NOMO-1 treated with DMSO at 0.1 percent for 48 hours (cell line): ENCODE measurements around the gene DCC.
"Not testable (repeated sequence)": the region's sequence is repeated elsewhere in the genome, so short reads cannot be mapped to it uniquely, and the experiment has no call there.

ENCODE experiments used
- DNase-seq: peaks from one replicate; lab custom pipeline; 2025; ENCODE audit not compliant: unreplicated experiment; lab: John Stamatoyannopoulos, UW

DCC gene

DNA sequence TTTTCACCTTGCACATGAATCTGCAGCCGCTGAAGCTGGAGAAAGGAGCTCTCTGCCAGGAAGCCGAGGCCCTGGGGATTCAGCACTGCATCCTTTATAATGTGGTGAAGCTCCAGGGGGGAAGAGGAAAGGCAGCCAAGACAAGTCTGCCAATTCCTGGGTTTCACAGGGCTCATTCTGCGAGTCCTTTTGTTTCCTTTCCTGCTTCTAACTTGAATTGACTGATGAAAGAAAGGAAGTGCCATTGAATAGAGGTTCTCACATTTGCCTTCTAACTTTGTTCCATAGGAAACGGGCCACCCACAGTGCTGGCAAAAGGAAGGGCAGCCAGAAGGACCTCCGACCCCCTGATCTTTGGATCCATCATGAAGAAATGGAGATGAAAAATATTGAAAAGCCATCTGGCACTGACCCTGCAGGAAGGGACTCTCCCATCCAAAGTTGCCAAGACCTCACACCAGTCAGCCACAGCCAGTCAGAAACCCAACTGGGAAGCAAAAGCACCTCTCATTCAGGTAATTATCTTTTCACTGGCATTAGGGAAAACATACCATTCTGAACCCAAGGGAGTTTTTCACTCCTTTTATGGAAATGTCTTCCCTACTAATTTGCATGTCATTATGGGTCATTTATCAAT, 1119.1 kb downstream of the DCC start:
- no peak for DNase-seq

DNA sequence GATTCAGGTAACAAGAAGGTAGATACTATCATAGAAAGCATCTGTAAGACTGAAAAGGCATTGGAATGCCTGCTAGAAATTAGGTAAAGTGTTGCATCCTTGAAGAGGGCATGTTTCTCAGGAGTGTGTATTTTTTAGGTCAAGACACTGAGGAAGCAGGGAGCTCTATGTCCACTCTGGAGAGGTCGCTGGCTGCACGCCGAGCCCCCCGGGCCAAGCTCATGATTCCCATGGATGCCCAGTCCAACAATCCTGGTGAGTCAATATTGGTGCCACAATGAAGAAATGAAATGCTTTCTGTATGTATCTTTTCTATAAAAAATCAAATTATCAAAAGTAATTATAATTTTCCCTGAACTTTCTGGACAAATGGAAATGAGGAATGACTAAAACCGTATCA, 1127.8 kb downstream of the DCC start:
- no peak for DNase-seq

DNA sequence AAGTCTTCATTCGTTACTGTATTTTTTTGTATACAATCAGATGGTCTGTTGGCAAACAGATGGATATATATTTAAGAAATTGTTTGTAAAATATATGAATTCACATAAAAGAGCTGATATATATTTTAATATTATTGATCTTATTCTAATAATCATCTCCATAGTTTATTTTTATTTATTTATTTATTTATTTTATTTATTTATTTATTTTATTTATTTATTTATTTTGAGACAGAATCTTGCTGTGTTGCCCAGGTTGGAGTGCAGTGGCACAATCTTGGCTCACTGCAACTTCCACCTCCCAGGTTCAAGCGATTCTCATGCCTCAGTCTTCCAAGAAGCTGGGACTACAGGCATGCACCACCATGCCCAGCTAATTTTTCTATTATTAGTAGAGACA, 1128.2 kb downstream of the DCC start:
- not testable (repeated sequence) for DNase-seq

DNA sequence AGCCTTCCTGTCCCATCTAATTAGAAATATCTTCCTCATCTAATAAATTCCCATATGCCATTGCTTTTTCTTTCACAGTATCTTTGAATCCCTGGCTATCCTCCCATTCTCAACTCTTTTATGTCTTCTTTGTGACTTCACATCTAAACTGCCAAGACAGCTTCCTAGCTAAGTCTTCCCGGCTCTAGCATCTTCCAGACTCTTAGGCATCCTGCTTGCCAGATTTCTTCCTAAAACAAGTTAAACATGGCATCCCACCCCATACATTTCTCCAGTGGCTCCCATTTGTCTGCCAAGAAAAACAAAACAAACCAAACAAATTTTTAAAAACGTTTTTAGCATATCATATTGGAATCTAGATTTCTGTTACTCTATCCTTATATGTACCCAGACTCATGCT, 1132.5 kb downstream of the DCC start:
- no peak for DNase-seq

DNA sequence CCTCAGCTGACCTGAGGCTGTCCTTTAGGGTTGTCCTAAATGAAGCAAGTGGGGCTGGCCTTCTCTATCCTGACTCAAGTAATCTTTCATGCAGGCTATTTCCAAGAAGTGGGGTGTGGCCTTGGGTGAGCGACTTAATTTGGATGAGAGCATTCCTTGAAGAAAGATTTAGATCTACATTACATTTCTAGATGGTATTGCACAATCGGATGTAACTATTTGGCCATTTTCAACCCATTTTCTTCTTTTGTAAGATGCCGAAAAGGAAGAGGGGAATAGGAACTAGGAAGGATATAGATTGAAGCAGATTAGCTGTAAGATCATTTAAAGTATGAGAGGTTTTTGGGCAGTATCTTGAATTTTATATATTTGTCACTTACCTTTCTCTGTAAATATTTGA, 1138.2 kb downstream of the DCC start:
- DNase-seq, result no peak

DNA sequence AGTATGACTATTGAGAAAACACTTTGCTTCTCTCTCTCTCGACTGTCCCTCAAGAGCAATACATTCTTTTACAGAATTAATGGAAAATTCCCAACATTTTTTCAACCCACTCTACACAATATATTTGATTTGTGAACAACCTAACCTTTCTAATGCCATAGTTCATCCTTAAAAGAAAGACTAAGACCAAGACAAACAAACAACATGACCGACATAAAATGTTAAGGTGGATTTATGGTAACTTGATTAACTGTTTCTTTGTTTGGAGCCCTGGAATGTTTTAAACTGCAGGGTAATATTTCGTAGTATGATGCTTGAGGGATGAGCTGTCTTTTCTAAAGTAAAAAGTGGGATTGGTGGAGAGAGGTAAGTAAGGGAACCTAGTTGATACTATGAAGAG, 1146.3 kb downstream of the DCC start:
- DNase-seq, result no peak

DNA sequence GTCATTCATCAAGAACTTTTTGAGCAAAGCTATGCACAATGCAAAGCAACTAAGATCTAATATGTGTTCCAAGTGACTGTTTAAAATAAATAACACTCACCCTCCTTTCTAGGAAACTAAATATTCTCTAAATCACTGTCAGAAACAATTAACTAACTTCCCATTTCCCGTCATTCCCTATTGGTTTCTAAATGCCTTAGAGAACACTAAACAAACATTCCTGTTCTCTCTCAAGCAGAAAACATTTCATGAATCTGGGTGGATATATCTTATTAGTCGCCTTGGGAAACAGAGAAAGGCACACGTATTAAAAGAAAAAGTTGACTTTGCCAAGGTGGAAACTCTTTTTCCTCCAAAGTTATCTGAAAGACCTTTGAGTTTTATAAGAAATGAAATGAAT, 1149.3 kb downstream of the DCC start:
- DNase-seq, result no peak

DNA sequence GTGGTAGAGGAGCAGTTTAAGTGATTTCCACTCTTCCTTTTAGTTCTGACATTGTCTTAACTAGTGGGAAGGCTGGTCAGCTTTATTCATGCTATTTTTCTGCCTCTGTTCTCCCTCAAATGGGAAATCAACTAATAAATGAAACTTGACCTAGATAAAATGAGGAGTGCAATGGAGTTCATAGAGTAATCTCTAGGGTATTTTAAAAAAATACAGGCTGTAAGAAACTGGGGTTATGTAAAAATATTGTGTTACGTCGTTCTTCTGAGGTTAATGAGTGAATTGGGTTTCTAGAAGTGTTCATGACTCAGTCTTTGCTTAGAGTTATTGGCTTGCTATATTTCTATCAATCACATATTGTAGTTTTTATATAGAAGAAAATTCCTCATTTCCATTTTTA, 1150.0 kb downstream of the DCC start:
- DNase-seq, result no peak

DNA sequence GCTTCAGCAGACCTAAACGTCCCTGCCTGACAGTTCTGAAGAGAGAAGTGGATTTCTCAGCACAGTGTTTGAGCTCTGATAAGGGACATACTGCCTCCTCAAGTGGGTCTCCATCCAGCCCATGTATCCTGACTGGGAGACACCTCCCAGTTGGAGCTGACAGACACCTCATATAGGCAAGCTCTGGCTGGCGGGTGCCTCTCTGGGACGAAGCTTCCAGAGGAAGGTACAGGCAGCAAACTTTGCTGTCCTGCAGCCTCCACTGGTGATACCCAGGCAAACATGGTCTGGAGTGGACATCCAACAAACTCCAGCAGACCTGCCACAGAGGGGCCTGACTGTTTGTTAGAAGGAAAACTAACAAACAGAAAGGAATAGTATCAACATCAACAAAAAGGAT, 1156.0 kb downstream of the DCC start:
- no peak for DNase-seq

DNA sequence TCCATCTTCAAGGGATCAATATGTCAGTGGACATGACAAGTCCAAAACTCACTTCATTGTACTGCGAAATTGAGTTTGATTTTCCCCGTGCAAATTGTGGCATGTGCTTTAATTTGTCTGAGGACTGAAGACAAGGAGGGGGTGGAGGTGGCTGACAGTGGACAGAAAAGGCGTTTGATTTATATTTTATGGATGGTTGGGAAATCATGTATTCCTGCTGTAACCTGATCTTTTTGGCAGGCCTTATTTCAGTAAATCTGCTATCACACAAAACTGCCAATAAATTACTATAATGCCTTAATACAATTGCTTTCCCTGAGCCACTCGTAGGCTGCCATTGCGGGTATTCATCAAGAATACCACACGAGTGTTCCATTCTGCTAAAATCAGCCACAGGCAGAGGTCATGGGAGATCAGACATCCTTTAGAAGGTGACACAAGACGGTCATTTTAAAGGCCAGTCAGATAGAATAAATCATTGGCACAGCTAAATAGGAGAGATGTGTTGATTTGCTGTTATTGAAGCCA, 1164.0 kb downstream of the DCC start:
- no peak for DNase-seq

DNA sequence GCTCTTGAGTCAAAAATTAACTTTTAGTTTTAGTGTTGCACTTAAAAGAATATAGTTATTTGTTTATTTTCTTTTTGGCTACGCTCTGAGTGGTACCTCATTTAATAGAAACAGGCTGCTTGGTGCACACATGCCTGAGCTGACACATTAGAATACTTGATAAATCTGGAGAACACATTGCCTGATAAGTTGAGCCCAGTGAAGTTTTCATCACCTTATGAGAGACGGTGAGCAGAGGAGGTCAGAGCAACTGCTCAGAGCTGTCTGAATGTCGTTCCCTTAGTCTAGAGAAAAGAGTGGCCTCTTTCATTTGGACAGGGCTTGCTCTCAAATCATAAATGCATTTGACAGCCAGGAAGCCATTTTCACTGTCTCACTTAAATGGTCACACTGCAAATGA, 1168.5 kb downstream of the DCC start:
- DNase-seq, result no peak

DNA sequence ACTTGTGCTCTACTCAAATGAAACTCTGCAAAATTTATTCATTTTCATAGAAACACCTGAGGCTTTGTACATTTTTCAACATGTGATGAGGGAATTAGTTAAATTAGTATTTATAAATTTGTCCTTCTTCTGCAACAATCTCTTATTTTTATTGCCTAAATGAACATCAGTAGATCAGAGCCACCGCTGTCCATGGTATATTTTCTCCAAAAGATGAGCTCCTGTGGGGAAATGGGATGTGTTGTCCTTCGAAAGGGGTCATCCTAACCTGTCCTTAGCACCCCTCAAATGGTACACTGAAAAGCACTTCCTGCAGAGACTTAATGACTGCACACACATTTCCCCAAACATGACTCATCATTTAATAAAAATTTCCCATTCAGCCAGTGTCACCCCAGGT, 1169.9 kb downstream of the DCC start:
- DNase-seq, result no peak

DNA sequence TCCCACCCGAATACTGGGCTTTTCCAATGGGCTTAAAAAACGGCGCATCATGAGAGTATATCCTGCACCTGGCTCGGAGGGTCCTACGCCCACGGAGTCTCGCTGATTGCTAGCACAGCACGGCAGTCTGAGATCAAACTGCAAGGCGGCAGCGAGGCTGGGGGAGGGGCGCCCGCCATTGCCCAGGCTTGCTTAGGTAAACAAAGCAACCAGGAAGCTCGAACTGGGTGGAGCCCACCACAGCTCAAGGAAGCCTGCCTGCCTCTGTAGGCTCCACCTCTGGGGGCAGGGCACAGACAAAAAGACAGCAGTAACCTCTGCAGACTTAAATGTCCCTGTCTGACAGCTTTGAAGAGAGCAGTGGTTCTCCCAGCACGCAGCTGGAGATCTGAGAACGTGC, 1171.7 kb downstream of the DCC start:
- DNase-seq, result not testable (repeated sequence)

DNA sequence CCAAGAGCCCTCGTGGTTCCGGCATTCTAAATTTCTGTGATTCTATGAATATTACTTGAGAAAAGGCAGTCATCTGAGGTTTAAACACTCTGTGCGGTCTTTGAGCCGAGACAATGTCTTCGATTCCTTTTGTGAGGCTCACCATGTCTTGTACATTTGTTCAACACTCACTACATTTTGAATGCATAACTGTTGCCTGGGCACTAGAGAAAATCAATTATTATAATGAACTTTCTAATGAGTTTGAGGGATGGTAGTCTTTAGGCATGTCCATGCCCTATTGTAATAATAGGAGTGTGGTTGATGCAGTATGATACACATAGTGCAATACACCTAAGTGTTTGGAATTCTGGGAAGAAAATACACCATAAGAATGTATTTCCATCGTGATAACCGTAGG, 1181.1 kb downstream of the DCC start:
- DNase-seq, result no peak

DNA sequence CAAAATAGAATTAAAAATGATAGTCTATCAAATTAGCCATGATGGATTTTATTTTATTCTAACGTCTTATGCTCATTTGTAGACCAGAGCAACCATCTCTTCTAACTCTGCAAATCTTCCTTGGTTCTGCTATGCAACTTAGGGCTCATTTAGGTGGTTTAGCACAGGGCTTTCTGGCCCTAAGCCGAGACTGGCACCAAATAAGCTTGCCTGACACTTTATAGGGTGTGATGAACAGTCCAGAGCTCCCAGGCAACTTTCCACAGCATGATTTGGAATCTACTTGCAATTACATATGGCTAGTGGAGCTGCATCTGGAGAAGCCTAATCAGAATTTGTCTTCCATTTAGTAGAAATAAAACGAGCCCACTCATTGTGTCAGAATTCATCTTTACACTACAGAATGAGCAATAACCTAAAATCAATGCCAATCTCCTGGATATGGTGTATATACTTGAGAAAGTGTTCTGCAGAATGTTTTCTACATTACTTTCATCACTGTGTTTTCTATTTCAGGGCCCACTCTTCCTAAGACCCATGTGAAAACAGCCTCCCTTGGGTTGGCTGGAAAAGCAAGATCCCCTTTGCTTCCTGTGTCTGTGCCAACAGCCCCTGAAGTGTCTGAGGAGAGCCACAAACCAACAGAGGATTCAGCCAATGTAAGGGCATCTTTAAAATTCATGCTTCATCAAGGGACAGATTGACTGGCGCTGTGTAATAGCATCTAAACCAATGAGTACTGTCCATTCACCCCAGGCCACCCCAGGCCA, 1186.3 kb downstream of the DCC start:
- DNase-seq, result no peak

DNA sequence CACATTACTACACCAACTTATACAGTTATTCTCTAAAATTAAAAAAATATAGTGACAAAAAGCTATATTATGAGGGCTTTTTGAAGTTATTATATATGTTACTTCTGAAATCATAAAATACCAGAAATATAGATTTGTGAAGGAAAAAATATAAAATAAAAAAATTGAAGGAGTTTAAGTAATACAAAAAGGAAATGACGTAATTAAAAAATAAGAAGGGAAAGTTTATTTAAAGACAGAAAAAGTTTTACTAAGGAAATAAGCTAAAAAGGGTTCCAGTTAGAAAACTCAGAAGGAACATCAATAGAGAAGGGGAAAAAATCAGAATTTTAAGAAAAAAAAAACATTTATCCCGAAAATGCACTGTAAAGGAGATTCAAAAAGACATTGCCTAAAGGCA, 1187.4 kb downstream of the DCC start:
- DNase-seq, result no peak

DNA sequence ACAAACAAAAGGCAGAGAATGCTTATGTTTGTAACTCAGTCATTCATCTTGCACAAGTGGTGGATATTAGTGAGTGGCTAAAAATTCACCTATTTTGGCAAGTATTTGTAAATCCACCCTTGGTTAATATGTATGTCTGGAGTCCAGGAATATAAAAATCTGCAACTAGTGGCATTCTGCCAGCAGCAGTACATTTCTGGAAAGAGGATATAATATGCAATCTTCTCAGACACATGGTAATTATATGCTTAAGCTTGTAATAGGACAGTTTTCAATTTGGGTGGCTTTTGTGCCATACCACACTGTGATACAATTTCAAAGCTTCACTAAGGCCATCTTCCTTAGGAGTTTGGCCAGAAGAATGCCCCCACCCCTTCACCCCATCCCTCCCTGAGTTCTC, 1191.2 kb downstream of the DCC start:
- DNase-seq, result no peak

DNA sequence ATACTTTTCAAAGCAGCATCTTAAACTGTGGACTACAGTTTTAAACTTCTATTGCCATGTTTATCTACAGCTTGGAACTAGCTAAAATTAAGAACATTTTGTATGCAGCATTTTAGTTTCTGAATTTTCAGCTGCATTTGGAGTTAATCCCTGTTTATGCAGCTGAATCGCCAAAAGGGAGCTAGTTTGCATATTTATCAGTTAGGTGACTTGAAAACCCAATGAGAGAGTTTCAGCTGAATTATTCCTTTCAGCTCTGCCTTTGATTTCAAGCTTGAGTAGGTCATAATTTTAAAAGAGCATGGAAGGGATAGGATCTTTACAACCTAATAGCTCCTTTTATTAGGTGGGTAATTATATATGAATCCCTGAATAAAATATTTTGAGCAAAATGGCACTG, 1191.9 kb downstream of the DCC start:
- no peak for DNase-seq

DNA sequence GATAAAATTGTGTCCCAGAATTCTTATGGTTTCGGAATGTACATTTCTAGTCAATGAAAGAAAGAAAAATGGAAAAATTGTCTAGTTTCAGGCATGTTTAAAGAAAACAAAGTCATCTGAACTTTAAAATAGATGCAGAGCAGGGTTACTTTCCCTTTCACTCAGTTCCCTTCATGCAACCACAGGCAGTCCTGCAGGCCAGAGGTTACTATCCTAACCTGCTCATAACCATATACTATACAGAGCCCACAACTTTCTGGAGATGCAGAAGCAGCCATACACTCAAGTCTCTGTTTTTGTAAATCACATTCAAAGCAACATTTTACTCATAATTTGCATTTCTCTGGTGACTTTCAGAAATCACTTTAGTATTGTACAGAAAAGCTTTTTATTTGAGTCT, 1194.2 kb downstream of the DCC start:
- no peak for DNase-seq

DNA sequence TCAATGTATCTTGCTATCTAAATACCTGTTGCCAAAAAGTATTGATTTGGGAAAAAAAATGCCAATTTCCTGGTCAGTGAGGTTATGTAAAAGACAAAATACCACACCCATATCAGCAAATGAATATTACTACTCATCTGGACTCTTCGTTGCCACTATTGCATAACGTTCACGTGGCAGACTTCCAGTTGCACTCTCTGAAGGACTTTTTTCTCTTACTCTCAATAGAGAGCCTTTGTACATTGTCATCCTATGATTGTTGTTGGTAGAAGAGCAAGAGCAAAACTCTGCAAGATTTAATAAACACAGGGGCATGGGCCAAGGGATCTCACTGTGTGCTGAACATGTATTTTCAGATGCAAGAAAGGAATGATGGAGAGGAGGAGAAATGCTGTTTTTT, 1194.7 kb downstream of the DCC start:
- no peak for DNase-seq

DNA sequence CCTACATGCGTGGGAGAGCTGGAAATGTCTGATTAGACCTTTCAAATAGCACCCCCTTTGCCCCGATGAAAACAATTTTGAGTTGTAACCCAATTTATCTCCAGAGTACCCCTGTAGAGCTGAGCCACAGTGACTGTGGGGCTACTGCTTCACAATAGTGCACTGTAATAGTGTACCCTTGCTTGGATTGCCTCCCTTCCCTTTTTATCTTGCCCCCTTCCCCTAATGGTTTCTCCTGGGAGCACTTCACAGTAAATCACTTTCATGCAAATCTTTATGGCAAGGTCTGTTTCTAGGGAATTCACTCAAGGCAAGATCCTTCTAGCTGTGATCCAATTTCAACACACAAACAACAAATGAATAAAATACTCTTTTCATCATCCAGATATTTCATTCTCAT, 1196.9 kb downstream of the DCC start:
- no peak for DNase-seq

DNA sequence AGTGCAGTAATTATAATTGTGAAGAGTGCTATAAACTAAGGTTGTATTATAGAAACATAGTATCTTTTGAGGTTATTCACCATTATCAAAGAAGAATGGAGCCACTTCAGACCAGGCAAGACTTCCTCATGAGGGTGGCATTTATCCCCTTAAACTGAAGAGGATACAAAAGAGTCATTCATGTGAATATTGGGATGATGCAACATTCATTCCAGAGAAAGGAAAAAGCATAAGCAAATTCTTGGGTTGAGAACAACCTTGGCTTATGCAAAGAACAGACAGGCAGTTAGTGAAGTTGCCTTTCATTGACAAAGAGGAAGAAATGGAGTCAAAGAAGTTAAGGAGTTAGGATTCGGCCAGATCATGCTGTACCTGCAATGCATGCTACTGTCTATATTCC, 1201.9 kb downstream of the DCC start:
- DNase-seq, result no peak

DNA sequence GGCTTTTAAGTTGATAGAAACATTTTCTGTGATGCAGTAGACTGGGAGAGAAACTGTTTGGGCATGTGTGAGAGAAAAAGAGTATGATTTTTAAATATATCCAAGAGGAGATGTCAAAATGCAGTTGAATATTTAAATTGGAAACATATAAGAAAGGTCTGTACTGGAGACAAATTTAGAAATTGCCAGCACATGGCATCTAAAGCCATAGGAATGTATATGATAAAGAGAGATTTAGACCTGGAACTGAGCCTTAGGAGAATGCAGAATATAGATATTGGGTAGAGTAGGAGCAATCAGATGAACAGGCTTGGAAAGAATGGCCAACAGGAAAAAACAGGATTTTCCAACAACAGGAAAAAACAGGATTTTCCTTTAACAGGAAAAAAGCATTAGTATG, 1203.7 kb downstream of the DCC start:
- no peak for DNase-seq
